Gastrocnemius medialis (tissue), 4 donors: ENCODE measurements around the gene ZIC5. TPM values are rescaled to one million over a fixed set of nuclear protein-coding genes. Genes with fewer than 3 reads are reported as not detected.

Experiments
- ATAC-seq, 2 donors: fragments of 150-250 bp; one replicate each; pipeline ENCODE4 v1.9.1; 2016
- DNase-seq, 2 donors: peaks; one replicate each; pipeline ENCODE4 v3.0.0-alpha.2; 2019
- H3K27ac ChIP-seq, 4 donors: fragments of 200-600 bp; sonication (generic); 1 replicate in 1 of 4; 2 replicates in 3 of 4; pipeline ENCODE4 v1.5.1; 2016 to 2018; ENCODE audit warnings: mild to moderate bottlenecking in 2 of 4, moderate library complexity in 1 of 4
- H3K27me3 ChIP-seq, 3 donors: fragments of 200-600 bp; sonication (generic) in 2 of 3; 1 replicate in 1 of 3; 2 replicates in 2 of 3; pipeline versions ENCODE4 v1.5.1 to v1.6.0; 2016 to 2019; ENCODE audit warnings: mild to moderate bottlenecking in 1 of 3, moderate library complexity in 1 of 3
- H3K36me3 ChIP-seq, 2 donors: fragments of 200-600 bp; sonication (generic) in 1 of 2; one replicate each; pipeline ENCODE4 v1.5.1; 2017 to 2018
- H3K4me1 ChIP-seq, 2 donors: fragments of 200-600 bp; sonication (generic) in 1 of 2; one replicate each; pipeline ENCODE4 v1.5.1; 2016 to 2017; ENCODE audit warnings: mild to moderate bottlenecking in 2 of 2
- H3K4me3 ChIP-seq, 4 donors: fragments of 200-600 bp; sonication (generic) in 3 of 4; 1 replicate in 1 of 4; 2 replicates in 3 of 4; pipeline ENCODE4 v1.5.1; 2016 to 2019; ENCODE audit warnings: mild to moderate bottlenecking in 2 of 4
- H3K9me3 ChIP-seq, 3 donors: fragments of 200-600 bp; sonication (generic) in 2 of 3; 1 replicate in 1 of 3; 2 replicates in 2 of 3; pipeline ENCODE4 v1.5.1; 2016 to 2019
- CTCF ChIP-seq, 5 experiments: fragments of 450-650 bp in 3 of 5; fragments of 200-600 bp in 2 of 5; sonication (generic) in 2 of 5; IDR thresholded peaks in 4 of 5; conservative IDR thresholded peaks in 1 of 5; 1 replicate in 4 of 5; 2 replicates in 1 of 5; pipeline ENCODE4 v1.5.1; 2016 to 2019; ENCODE audit warnings: antibody characterized with exemption in 5 of 5, mild to moderate bottlenecking in 3 of 5, moderate library complexity in 3 of 5
- POLR2A ChIP-seq, 2 donors: fragments of 450-650 bp; IDR thresholded peaks; one replicate each; pipeline ENCODE4 v1.6.1; 2017; ENCODE audit warnings: antibody characterized with exemption in 2 of 2, mild to moderate bottlenecking in 2 of 2, moderate library complexity in 2 of 2
- in situ Hi-C, 4 donors: fragments of 200-750 bp; cut with MboI; loops; one replicate each; pipeline versions ENCODE4 v1.15.0 to v1.8.0; 2017; ENCODE audit warnings: low sequenced_read_pairs in 4 of 4
- intact Hi-C: fragments of 100-400 bp; cut with DNase I; formaldehyde crosslinking; loops from one replicate; pipeline ENCODE4 v1.15.1; 2023; ENCODE audit warnings: low total_unique reads
- total RNA-seq, 4 donors: library from RNA; depleted of rRNA; stranded (reverse); fragments of >200 nt; gene quantifications; one replicate each; pipeline versions ENCODE4 v1.1.0 to v1.2.3, GENCODE V29; 2016

The ZIC5 gene
- total RNA-seq, 4 donors from 2014 or later, result not detected

- no peaks in the 10 kb centered on the region for H3K9me3 ChIP-seq
- in situ Hi-C loops (no loop called here), intact Hi-C loops (no loop called here)
- no peak for DNase-seq
- peaks cover 17 to 39% (median 33%) of the 10 kb centered on the region in 3 donors for H3K27me3 ChIP-seq
- no peaks in the 10 kb centered on the region for H3K4me1 ChIP-seq
- no peaks in the 10 kb centered on the region for H3K36me3 ChIP-seq
- no peak overlapping the region for H3K4me3 ChIP-seq
- ATAC-seq, result no peak
- TF ChIP-seq POLR2A (IDR thresholded peaks at IDR 0.05) (no peak), CTCF (IDR thresholded peaks at IDR 0.05 in 4 of 5, conservative IDR thresholded peaks at IDR 0.05 in 1 of 5) (no peak)
- H3K27ac ChIP-seq, result no peak overlapping the region
These were observed 30.5 kb downstream of the ZIC5 start for GRCh38 chr13:99941086-99941485.

GRCh38 chr13:99938635-99939034, 32.9 kb downstream of the ZIC5 start:
- intact Hi-C loops, result no loop called here
- H3K36me3 ChIP-seq, result no peaks in the 10 kb centered on the region

GRCh38 chr13:99935772-99936171, 35.8 kb downstream of the ZIC5 start:
- Histone ChIP-seq H3K4me3 (no peak overlapping the region), H3K27me3 (peaks cover 6 to 18% (median 9%) of the 10 kb centered on the region in 3 donors), H3K4me1 (no peaks in the 10 kb centered on the region), H3K27ac (no peak overlapping the region), H3K36me3 (no peaks in the 10 kb centered on the region), H3K9me3 (no peaks in the 10 kb centered on the region)
- intact Hi-C loops (no loop called here), in situ Hi-C loops (no loop called here)
- DNase-seq, result no peak
- TF ChIP-seq POLR2A (IDR thresholded peaks at IDR 0.05) (no peak), CTCF (IDR thresholded peaks at IDR 0.05 in 4 of 5, conservative IDR thresholded peaks at IDR 0.05 in 1 of 5) (no peak)
- no peak for ATAC-seq

More at GRCh38 chr13:99938635-99939034, 32.9 kb downstream of the ZIC5 start:
- Histone ChIP-seq H3K4me3 (no peak overlapping the region), H3K27me3 (peaks cover 18 to 30% (median 19%) of the 10 kb centered on the region in 3 donors), H3K27ac (no peak overlapping the region), H3K9me3 (no peaks in the 10 kb centered on the region), H3K4me1 (no peaks in the 10 kb centered on the region)
- TF ChIP-seq CTCF (IDR thresholded peaks at IDR 0.05 in 4 of 5, conservative IDR thresholded peaks at IDR 0.05 in 1 of 5), result no peak
- no peak for TF ChIP-seq POLR2A (IDR thresholded peaks at IDR 0.05)
- DNase-seq (no peak), ATAC-seq (no peak)
- in situ Hi-C loops, result no loop called here

- intact Hi-C loops (no loop called here), in situ Hi-C loops (no loop called here)
- ATAC-seq (no peak), DNase-seq (no peak)
- Histone ChIP-seq H3K4me1 (no peaks in the 10 kb centered on the region), H3K27ac (no peak overlapping the region), H3K4me3 (no peak overlapping the region), H3K9me3 (no peaks in the 10 kb centered on the region), H3K36me3 (no peaks in the 10 kb centered on the region), H3K27me3 (peaks cover 4 to 13% (median 4%) of the 10 kb centered on the region in 3 donors)
- TF ChIP-seq POLR2A (IDR thresholded peaks at IDR 0.05) (no peak), CTCF (IDR thresholded peaks at IDR 0.05 in 4 of 5, conservative IDR thresholded peaks at IDR 0.05 in 1 of 5) (no peak)
These were observed 38.7 kb downstream of the ZIC5 start for GRCh38 chr13:99932912-99933311.

GRCh38 chr13:99930925-99931324, 40.6 kb downstream of the ZIC5 start:
- Histone ChIP-seq H3K27ac (no peak overlapping the region), H3K4me1 (no peaks in the 10 kb centered on the region), H3K4me3 (no peak overlapping the region), H3K9me3 (no peaks in the 10 kb centered on the region), H3K27me3 (peaks cover 12 to 24% (median 19%) of the 10 kb centered on the region in 3 donors), H3K36me3 (no peaks in the 10 kb centered on the region)
- ATAC-seq (no peak), DNase-seq (no peak)
- intact Hi-C loops, result no loop called here
- TF ChIP-seq POLR2A (IDR thresholded peaks at IDR 0.05), result no peak
- TF ChIP-seq CTCF (IDR thresholded peaks at IDR 0.05 in 4 of 5, conservative IDR thresholded peaks at IDR 0.05 in 1 of 5), result no peak
- in situ Hi-C loops, result no loop called here
